ENCODE results near the gene IL22RA2. TPM values are rescaled to one million over a fixed set of nuclear protein-coding genes. Genes with fewer than 3 reads are reported as not detected.

IL22RA2 gene
- total RNA-seq, 1 experiment from 2014 or later: not detected

- no peaks in the 10 kb centered on the region for H3K79me2 ChIP-seq (ENCODE audit: low read length)
- H3K4me2 ChIP-seq (ENCODE audit: low read length): no peak overlapping the region
- no peaks in the 10 kb centered on the region for H3K9me2 ChIP-seq (replicated peaks; ENCODE audit: low read length)
- H3K27ac ChIP-seq (ENCODE audit: low read length): no peak overlapping the region
- no peaks in the 10 kb centered on the region for H3K9me3 ChIP-seq (ENCODE audit: low read length)
- no peak overlapping the region for H3K9ac ChIP-seq (ENCODE audit: low read length)
- H3K4me3 ChIP-seq (ENCODE audit: low read length): no peak overlapping the region
- intact Hi-C loops (cut with micrococcal nuclease): no loop called here
- no peak overlapping the region for H2AFZ ChIP-seq (ENCODE audit: low read length)
- ChIA-PET CTCF (no interaction called here), POLR2A (ENCODE audit: unreplicated experiment) (no interaction called here)
- no TSS peak for BruUV-seq (replicated peaks)
- H3F3A ChIP-seq (ENCODE audit: low read length, unreplicated experiment): no peaks in the 10 kb centered on the region
- no peaks in the 10 kb centered on the region for H3K36me3 ChIP-seq (ENCODE audit: low read depth, low read length)
- TF ChIP-seq EZH2 (IDR thresholded peaks at IDR 0.05; ENCODE audit: low read length, unreplicated experiment) (no peak), EZH2phosphoT487 (IDR thresholded peaks at IDR 0.05; ENCODE audit: borderline replicate concordance, low read length) (no peak), CTCF (conservative IDR thresholded peaks at IDR 0.05; ENCODE audit: low read depth, low read length) (no peak)
- DNase-seq (no peak), ATAC-seq (no peak)
- no peaks in the 10 kb centered on the region for H4K20me1 ChIP-seq (ENCODE audit: low read length)
- no peaks in the 10 kb centered on the region for H3K4me1 ChIP-seq (ENCODE audit: insufficient read depth, low read length)
- H3K27me3 ChIP-seq (ENCODE audit: low read length): no peaks in the 10 kb centered on the region
Measured at GRCh38 chr6:137133122-137133521, 40.3 kb downstream of the IL22RA2 start.

- no peaks in the 10 kb centered on the region for H3K79me2 ChIP-seq (ENCODE audit: low read length)
- no peaks in the 10 kb centered on the region for H3F3A ChIP-seq (ENCODE audit: low read length, unreplicated experiment)
- ATAC-seq (no peak), DNase-seq (no peak)
- no peak overlapping the region for H3K4me2 ChIP-seq (ENCODE audit: low read length)
- H2AFZ ChIP-seq (ENCODE audit: low read length): no peak overlapping the region
- no TSS peak for BruUV-seq (replicated peaks)
- ChIA-PET CTCF (no interaction called here), POLR2A (ENCODE audit: unreplicated experiment) (interaction anchor here (0.6 kb wide), 1 partner anchor 11 kb away, joined by 3 read pairs; no protein-coding TSS in a partner anchor)
- no peaks in the 10 kb centered on the region for H3K4me1 ChIP-seq (ENCODE audit: insufficient read depth, low read length)
- no peaks in the 10 kb centered on the region for H4K20me1 ChIP-seq (ENCODE audit: low read length)
- no peak overlapping the region for H3K4me3 ChIP-seq (ENCODE audit: low read length)
- no peaks in the 10 kb centered on the region for H3K27me3 ChIP-seq (ENCODE audit: low read length)
- H3K27ac ChIP-seq (ENCODE audit: low read length): no peak overlapping the region
- no peaks in the 10 kb centered on the region for H3K9me3 ChIP-seq (ENCODE audit: low read length)
- no peaks in the 10 kb centered on the region for H3K9me2 ChIP-seq (replicated peaks; ENCODE audit: low read length)
- H3K36me3 ChIP-seq (ENCODE audit: low read depth, low read length): no peaks in the 10 kb centered on the region
- intact Hi-C loops (cut with micrococcal nuclease): no loop called here
- no peak overlapping the region for H3K9ac ChIP-seq (ENCODE audit: low read length)
- TF ChIP-seq EZH2phosphoT487 (IDR thresholded peaks at IDR 0.05; ENCODE audit: borderline replicate concordance, low read length) (no peak), EZH2 (IDR thresholded peaks at IDR 0.05; ENCODE audit: low read length, unreplicated experiment) (no peak), CTCF (conservative IDR thresholded peaks at IDR 0.05; ENCODE audit: low read depth, low read length) (no peak)
Measured at GRCh38 chr6:137126875-137127485, 46.5 kb downstream of the IL22RA2 start.

- H3K27me3 ChIP-seq (ENCODE audit: low read length): no peaks in the 10 kb centered on the region
- H3F3A ChIP-seq (ENCODE audit: low read length, unreplicated experiment): no peaks in the 10 kb centered on the region
- no peaks in the 10 kb centered on the region for H3K9me3 ChIP-seq (ENCODE audit: low read length)
- BruUV-seq (replicated peaks): no TSS peak
- no peak overlapping the region for H3K4me2 ChIP-seq (ENCODE audit: low read length)
- ChIA-PET POLR2A (ENCODE audit: unreplicated experiment) (no interaction called here), CTCF (no interaction called here)
- H2AFZ ChIP-seq (ENCODE audit: low read length): no peak overlapping the region
- no peak overlapping the region for H3K4me3 ChIP-seq (ENCODE audit: low read length)
- no peaks in the 10 kb centered on the region for H3K9me2 ChIP-seq (replicated peaks; ENCODE audit: low read length)
- H3K79me2 ChIP-seq (ENCODE audit: low read length): no peaks in the 10 kb centered on the region
- no peaks in the 10 kb centered on the region for H4K20me1 ChIP-seq (ENCODE audit: low read length)
- intact Hi-C loops (cut with micrococcal nuclease): no loop called here
- TF ChIP-seq CTCF (conservative IDR thresholded peaks at IDR 0.05; ENCODE audit: low read depth, low read length) (no peak), EZH2phosphoT487 (IDR thresholded peaks at IDR 0.05; ENCODE audit: borderline replicate concordance, low read length) (no peak), EZH2 (IDR thresholded peaks at IDR 0.05; ENCODE audit: low read length, unreplicated experiment) (no peak)
- DNase-seq: no peak
- H3K27ac ChIP-seq (ENCODE audit: low read length): no peak overlapping the region
- no peaks in the 10 kb centered on the region for H3K36me3 ChIP-seq (ENCODE audit: low read depth, low read length)
- H3K4me1 ChIP-seq (ENCODE audit: insufficient read depth, low read length): no peaks in the 10 kb centered on the region
- no peak for ATAC-seq
- no peak overlapping the region for H3K9ac ChIP-seq (ENCODE audit: low read length)
Measured at GRCh38 chr6:137123078-137123477, 50.4 kb downstream of the IL22RA2 start.
